ENCODE data around the gene MUC4.

DNA sequence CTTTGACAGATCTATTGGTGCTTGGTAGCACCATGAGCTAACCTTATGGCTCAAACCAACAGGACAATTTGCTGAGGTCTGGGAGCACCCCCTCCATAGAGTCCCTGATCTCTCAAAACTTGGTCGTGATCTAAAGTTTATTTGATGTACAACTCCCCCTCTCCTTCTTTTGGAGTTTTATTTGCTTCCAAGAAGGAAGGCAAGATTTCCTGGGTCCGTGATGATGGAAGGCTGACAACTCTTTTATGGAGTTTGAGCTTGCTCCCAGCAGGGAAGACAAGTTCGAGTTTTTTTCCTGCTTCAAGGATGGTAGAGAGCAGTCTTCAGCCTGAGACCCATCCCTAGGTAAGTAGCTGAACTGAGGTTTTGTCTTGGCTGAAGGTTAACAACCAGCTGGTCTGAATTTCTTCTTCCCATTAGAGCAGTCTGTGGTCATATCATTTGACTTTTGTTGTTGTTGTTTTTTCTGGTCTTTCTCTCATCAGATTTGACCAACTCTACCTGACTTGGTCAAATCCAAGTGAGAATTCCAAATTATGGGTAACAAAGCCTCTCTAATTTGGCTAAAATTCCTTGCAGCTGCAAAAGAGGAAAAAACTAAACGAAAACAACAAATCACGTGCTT is 93.8 kb downstream of the MUC4 start:
- TF ChIP-seq, protein P1, sequence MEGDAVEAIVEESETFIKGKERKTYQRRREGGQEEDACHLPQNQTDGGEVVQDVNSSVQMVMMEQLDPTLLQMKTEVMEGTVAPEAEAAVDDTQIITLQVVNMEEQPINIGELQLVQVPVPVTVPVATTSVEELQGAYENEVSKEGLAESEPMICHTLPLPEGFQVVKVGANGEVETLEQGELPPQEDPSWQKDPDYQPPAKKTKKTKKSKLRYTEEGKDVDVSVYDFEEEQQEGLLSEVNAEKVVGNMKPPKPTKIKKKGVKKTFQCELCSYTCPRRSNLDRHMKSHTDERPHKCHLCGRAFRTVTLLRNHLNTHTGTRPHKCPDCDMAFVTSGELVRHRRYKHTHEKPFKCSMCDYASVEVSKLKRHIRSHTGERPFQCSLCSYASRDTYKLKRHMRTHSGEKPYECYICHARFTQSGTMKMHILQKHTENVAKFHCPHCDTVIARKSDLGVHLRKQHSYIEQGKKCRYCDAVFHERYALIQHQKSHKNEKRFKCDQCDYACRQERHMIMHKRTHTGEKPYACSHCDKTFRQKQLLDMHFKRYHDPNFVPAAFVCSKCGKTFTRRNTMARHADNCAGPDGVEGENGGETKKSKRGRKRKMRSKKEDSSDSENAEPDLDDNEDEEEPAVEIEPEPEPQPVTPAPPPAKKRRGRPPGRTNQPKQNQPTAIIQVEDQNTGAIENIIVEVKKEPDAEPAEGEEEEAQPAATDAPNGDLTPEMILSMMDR (IDR thresholded peaks at IDR 0.05) = no peak
- TF ChIP-seq POLR2A (IDR thresholded peaks at IDR 0.05) (no peak), EP300 (IDR thresholded peaks at IDR 0.05) (no peak), POLR2AphosphoS5 (IDR thresholded peaks at IDR 0.05) (no peak)

All from upper lobe of left lung (tissue), 4 donors.